OCI-LY3 (cell line): ENCODE data around the gene ZNF611.

Source experiments
- CTCF ChIP-seq: fragments of 200-600, 300-600 bp; sonication (generic); IDR thresholded peaks from 2 replicates; pipeline ENCODE4 v1.5.1; 2014; ENCODE audit warnings: antibody characterized with exemption, low read length, low read depth
- EZH2phosphoT487 ChIP-seq: fragments of 200-600 bp; shearing (Covaris generic); IDR thresholded peaks from 2 replicates; pipeline ENCODE4 v1.6.1; 2018; ENCODE audit warnings: antibody characterized with exemption, mixed run types, low read depth

- TF ChIP-seq CTCF = no peak
- TF ChIP-seq EZH2phosphoT487 = no peak
Observed at GRCh38 chr19:52685811-52686210, 49.0 kb downstream of the ZNF611 start.
